Smooth muscle cell of the brain vasculature (primary cell): ENCODE data around the gene IRX6.

Experiments used
- DNase-seq: peaks from one replicate; pipeline ENCODE4 v3.0.0-alpha.2; 2012; ENCODE audit warnings: low read depth, low spot score

Gene IRX6

GRCh38 chr16:55322327-55322726 is 1.7 kb upstream of the IRX6 start:
- no peak for DNase-seq

- DNase-seq: no peak
Observed at GRCh38 chr16:55324285-55325079, 479 bp downstream of the IRX6 start.

GRCh38 chr16:55325080-55325447 is 1.1 kb downstream of the IRX6 start:
- DNase-seq: no peak

- DNase-seq: no peak
Observed at GRCh38 chr16:55325458-55326109, 1.6 kb downstream of the IRX6 start.

- no peak for DNase-seq
Observed at GRCh38 chr16:55326261-55327092, 2.5 kb downstream of the IRX6 start.

- no peak for DNase-seq
Observed at GRCh38 chr16:55328611-55329569, 4.9 kb downstream of the IRX6 start.

- DNase-seq: no peak
Observed at GRCh38 chr16:55329791-55330428, 5.9 kb downstream of the IRX6 start.

GRCh38 chr16:55330781-55331647 is 7.0 kb downstream of the IRX6 start:
- no peak for DNase-seq

GRCh38 chr16:55331648-55332185 is 7.7 kb downstream of the IRX6 start:
- DNase-seq: no peak

- DNase-seq: no peak
Observed at GRCh38 chr16:55333684-55334083, 9.7 kb downstream of the IRX6 start.

GRCh38 chr16:55338646-55339045 is 14.6 kb downstream of the IRX6 start:
- DNase-seq: no peak

GRCh38 chr16:55340445-55340844 is 16.4 kb downstream of the IRX6 start:
- DNase-seq: no peak

- no peak for DNase-seq
Observed at GRCh38 chr16:55341681-55342080, 17.7 kb downstream of the IRX6 start.

GRCh38 chr16:55346475-55346874 is 22.5 kb downstream of the IRX6 start:
- DNase-seq: no peak

GRCh38 chr16:55349867-55350266 is 25.9 kb downstream of the IRX6 start:
- no peak for DNase-seq

- no peak for DNase-seq
Observed at GRCh38 chr16:55350984-55351383, 27.0 kb downstream of the IRX6 start.

- DNase-seq: no peak
Observed at GRCh38 chr16:55351936-55352335, 27.9 kb downstream of the IRX6 start.

- no peak for DNase-seq
Observed at GRCh38 chr16:55357241-55357640, 33.2 kb downstream of the IRX6 start.

- no peak for DNase-seq
Observed at GRCh38 chr16:55359946-55360345, 35.9 kb downstream of the IRX6 start.

- no peak for DNase-seq
Observed at GRCh38 chr16:55364811-55365210, 40.8 kb downstream of the IRX6 start.
